K562 (cell line): ENCODE data around the gene CLPSL2. TPM values are rescaled to one million over a fixed set of nuclear protein-coding genes. Genes with fewer than 3 reads are reported as not detected.

ENCODE experiments used
- GABPB1 ChIP-seq: sonication (generic); formaldehyde crosslinking; IDR thresholded peaks from 2 replicates; pipeline ENCODE4 v1.8.0; 2022; ENCODE audit warnings: mild to moderate bottlenecking, missing genetic modification reagents
- MBD2 ChIP-seq: sonication (generic); IDR thresholded peaks from 2 replicates; pipeline ENCODE4 v1.6.1; 2016; ENCODE audit warnings: low read depth, borderline replicate concordance
- NFRKB ChIP-seq: fragments of 450-650 bp; IDR thresholded peaks from 2 replicates; pipeline ENCODE4 v1.6.1; 2016; ENCODE audit warnings: low read depth
- TOE1 ChIP-seq, 2 experiments: fragments of 450-650 bp in 1 of 2; sonication (generic) in 1 of 2; formaldehyde crosslinking in 1 of 2; IDR thresholded peaks; 2 replicates each; pipeline versions ENCODE4 v1.7.1 to v1.8.0; 2016 to 2022; ENCODE audit warnings: borderline replicate concordance in 2 of 2, mild to moderate bottlenecking in 2 of 2, antibody characterized with exemption in 1 of 2, inconsistent platforms in 1 of 2, low read depth in 1 of 2, missing genetic modification reagents in 1 of 2, moderate library complexity in 1 of 2
- ZBTB7A ChIP-seq: IDR thresholded peaks from 2 replicates; pipeline ENCODE4 v1.6.1; 2011; ENCODE audit warnings: low read depth, mild to moderate bottlenecking, low read length, moderate library complexity, borderline replicate concordance; ENCODE audit not compliant: control insufficient read depth
- polyA plus RNA-seq, 8 experiments: library from polyadenylated mRNA; depleted of rRNA in 4 of 8; stranded (reverse) in 5 of 8; unstranded in 3 of 8; fragments of >200 nt; fragmentation: Nextera tagmentation in 2 of 8; fragmentation: Illumina TruSeq in 1 of 8; extraction: Ambion mirVana in 2 of 8; extraction: Trizol in 1 of 8; gene quantifications; 2 replicates each; pipeline versions ENCODE4 v1.2.1 to v1.2.3, GENCODE V29; 2011 to 2014; ENCODE audit warnings: inconsistent platforms in 1 of 8, missing spikeins in 1 of 8
- total RNA-seq, 7 experiments: library from RNA; depleted of rRNA in 6 of 7; stranded (reverse); fragments of >200 nt in 6 of 7; fragmentation: Illumina TruSeq in 2 of 7; extraction: Trizol in 2 of 7; gene quantifications; 2 replicates each; pipeline versions ENCODE4 v1.2.1 to v1.2.3, GENCODE V29; 2011 to 2021; ENCODE audit warnings: low replicate concordance in 1 of 7
- TF ChIP-seq, protein P1 (sequence below), 2 experiments: fragments of 450-650 bp in 1 of 2; sonication (generic) in 1 of 2; formaldehyde crosslinking in 1 of 2; IDR thresholded peaks; 2 replicates each; pipeline versions ENCODE4 v1.7.1 to v1.9.0; 2016 to 2022; ENCODE audit warnings: inconsistent platforms in 1 of 2, mild to moderate bottlenecking in 1 of 2, missing genetic modification reagents in 1 of 2
- TF ChIP-seq, protein P2 (sequence below): sonication (generic); formaldehyde crosslinking; IDR thresholded peaks from 2 replicates; pipeline ENCODE4 v1.8.1; 2022; ENCODE audit warnings: missing genetic modification reagents
- TF ChIP-seq, protein P3 (sequence below), 2 experiments: fragments of 250-450 bp in 1 of 2; fragments of 450-650 bp in 1 of 2; sonication (Bioruptor Pico) in 1 of 2; IDR thresholded peaks; 2 replicates each; pipeline versions ENCODE4 v1.6.1 to v1.8.0; 2016 to 2021; ENCODE audit warnings: mild to moderate bottlenecking in 2 of 2, moderate library complexity in 2 of 2, missing compliant biosample characterization in 1 of 2, missing genetic modification characterization in 1 of 2
- TF ChIP-seq, protein P4 (sequence below): sonication (generic); IDR thresholded peaks from 2 replicates; pipeline ENCODE4 v1.6.1; 2016

CLPSL2 gene
- total and polyA plus RNA-seq, 9 of the 15 experiments (the other 6 are each of a cell fraction or from before 2014, with no cell fraction given): not detected

DNA sequence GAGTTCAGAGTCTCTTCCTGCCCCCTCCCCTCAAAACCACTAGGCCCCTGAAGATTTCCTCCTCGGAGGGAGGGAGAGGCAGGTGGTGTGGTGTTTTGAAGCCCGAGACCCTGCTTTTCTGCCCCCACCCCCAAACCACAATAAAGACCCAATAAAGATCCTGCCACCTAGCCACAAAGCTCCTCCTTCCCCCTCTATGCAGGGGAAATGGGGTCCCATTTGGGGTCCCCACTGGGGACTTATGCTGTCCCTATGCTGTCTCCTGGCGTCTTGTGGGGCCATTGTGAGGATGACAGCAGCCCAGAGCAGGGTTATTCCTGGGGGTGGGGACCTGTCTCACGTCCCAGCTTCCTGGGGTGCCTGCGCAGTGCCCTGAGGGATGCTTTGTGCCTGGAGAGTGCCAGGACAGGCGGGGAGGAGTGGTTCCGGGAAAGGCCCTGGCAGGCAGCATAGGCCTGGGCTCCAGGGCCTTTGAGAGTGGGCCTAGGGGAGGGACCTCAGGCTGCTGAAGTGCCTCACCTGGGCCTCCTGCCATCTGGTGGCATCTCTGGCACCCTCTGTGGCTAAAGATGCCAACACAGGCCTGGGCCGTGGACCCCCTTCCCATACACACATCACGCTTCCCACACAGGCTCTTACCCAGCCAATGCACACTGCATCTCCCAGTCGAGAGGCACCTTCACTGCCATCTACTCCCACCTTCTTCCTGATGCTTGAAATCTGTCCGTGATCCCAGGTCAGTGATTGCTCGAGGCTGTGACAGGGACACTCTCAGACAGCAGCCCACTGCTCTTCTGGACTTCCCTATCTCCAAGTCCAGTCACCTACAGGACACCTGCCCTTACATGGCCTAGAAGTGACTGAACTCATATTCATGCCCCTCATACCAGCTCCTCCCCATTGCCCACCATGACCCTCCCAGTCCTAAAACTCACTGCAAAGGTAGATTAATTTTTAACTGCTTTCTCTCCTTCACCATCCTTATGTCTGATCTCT is 47.4 kb upstream of the CLPSL2 start (continued):
- TF ChIP-seq, protein P1, sequence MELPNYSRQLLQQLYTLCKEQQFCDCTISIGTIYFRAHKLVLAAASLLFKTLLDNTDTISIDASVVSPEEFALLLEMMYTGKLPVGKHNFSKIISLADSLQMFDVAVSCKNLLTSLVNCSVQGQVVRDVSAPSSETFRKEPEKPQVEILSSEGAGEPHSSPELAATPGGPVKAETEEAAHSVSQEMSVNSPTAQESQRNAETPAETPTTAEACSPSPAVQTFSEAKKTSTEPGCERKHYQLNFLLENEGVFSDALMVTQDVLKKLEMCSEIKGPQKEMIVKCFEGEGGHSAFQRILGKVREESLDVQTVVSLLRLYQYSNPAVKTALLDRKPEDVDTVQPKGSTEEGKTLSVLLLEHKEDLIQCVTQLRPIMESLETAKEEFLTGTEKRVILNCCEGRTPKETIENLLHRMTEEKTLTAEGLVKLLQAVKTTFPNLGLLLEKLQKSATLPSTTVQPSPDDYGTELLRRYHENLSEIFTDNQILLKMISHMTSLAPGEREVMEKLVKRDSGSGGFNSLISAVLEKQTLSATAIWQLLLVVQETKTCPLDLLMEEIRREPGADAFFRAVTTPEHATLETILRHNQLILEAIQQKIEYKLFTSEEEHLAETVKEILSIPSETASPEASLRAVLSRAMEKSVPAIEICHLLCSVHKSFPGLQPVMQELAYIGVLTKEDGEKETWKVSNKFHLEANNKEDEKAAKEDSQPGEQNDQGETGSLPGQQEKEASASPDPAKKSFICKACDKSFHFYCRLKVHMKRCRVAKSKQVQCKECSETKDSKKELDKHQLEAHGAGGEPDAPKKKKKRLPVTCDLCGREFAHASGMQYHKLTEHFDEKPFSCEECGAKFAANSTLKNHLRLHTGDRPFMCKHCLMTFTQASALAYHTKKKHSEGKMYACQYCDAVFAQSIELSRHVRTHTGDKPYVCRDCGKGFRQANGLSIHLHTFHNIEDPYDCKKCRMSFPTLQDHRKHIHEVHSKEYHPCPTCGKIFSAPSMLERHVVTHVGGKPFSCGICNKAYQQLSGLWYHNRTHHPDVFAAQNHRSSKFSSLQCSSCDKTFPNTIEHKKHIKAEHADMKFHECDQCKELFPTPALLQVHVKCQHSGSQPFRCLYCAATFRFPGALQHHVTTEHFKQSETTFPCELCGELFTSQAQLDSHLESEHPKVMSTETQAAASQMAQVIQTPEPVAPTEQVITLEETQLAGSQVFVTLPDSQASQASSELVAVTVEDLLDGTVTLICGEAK (IDR thresholded peaks at IDR 0.05): 0 out of 2 replicates have a peak, but pooled peaks have one; percentile 10
- TF ChIP-seq, protein P1 (CRISPR knock-in tag; IDR thresholded peaks at IDR 0.05): no peak
- TF ChIP-seq MBD2 (no peak), GABPB1 (CRISPR knock-in tag) (peak; percentile 23; the same call in 1 of the 2 replicates), TOE1 (IDR thresholded peaks at IDR 0.05; ENCODE audit: borderline replicate concordance) (0 out of 2 replicates have a peak, but pooled peaks have one; percentile 12), TOE1 (CRISPR knock-in tag; IDR thresholded peaks at IDR 0.05; ENCODE audit: borderline replicate concordance, low read depth) (no peak), ZBTB7A (peak; percentile 15; the same call in 1 of the 2 replicates), NFRKB (0 out of 2 replicates have a peak, but pooled peaks have one; percentile 11)
- TF ChIP-seq, protein P2, sequence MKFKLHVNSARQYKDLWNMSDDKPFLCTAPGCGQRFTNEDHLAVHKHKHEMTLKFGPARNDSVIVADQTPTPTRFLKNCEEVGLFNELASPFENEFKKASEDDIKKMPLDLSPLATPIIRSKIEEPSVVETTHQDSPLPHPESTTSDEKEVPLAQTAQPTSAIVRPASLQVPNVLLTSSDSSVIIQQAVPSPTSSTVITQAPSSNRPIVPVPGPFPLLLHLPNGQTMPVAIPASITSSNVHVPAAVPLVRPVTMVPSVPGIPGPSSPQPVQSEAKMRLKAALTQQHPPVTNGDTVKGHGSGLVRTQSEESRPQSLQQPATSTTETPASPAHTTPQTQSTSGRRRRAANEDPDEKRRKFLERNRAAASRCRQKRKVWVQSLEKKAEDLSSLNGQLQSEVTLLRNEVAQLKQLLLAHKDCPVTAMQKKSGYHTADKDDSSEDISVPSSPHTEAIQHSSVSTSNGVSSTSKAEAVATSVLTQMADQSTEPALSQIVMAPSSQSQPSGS (CRISPR knock-in tag): no peak
- TF ChIP-seq, protein P3, sequence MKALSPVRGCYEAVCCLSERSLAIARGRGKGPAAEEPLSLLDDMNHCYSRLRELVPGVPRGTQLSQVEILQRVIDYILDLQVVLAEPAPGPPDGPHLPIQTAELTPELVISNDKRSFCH (CRISPR knock-in tag; IDR thresholded peaks at IDR 0.05): no peak
- TF ChIP-seq, protein P3 (tag; IDR thresholded peaks at IDR 0.05): peak; percentile 42; the same call in 1 of the 2 replicates
- TF ChIP-seq, protein P4, sequence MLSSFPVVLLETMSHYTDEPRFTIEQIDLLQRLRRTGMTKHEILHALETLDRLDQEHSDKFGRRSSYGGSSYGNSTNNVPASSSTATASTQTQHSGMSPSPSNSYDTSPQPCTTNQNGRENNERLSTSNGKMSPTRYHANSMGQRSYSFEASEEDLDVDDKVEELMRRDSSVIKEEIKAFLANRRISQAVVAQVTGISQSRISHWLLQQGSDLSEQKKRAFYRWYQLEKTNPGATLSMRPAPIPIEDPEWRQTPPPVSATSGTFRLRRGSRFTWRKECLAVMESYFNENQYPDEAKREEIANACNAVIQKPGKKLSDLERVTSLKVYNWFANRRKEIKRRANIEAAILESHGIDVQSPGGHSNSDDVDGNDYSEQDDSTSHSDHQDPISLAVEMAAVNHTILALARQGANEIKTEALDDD: no peak
